Measurements from ENCODE around the gene DENND1A. TPM values are rescaled to one million over a fixed set of nuclear protein-coding genes. Genes with fewer than 3 reads are reported as not detected.

DENND1A gene
- total RNA-seq, 1 donor from 2014 or later: 37.3 TPM

GRCh38 chr9:123607479-123607878, 322.4 kb downstream of the DENND1A start:
- H3K27ac ChIP-seq: no peak overlapping the region
- DNase-seq (ENCODE audit: low spot score in 2 of 2): no peak
- peaks cover 0 to 3% of the 10 kb centered on the region in 2 donors for H3K36me3 ChIP-seq
- intact Hi-C loops (cut with DNase I): no loop called here
- H3K4me1 ChIP-seq: no peaks in the 10 kb centered on the region
- no peaks in the 10 kb centered on the region for H3K9me3 ChIP-seq
- no peak overlapping the region for H3K4me3 ChIP-seq
- TF ChIP-seq CTCF (IDR thresholded peaks at IDR 0.05): no peak
- no peaks in the 10 kb centered on the region for H3K27me3 ChIP-seq

- intact Hi-C loops (cut with DNase I): no loop called here
- Histone ChIP-seq H3K4me1 (no peaks in the 10 kb centered on the region), H3K9me3 (no peaks in the 10 kb centered on the region), H3K4me3 (no peak overlapping the region), H3K27ac (no peak overlapping the region), H3K27me3 (no peaks in the 10 kb centered on the region), H3K36me3 (peaks cover 0 to 3% of the 10 kb centered on the region in 2 donors)
- DNase-seq (ENCODE audit: low spot score in 2 of 2): no peak
- no peak for TF ChIP-seq CTCF (IDR thresholded peaks at IDR 0.05)
Observed at GRCh38 chr9:123606141-123606540, 323.8 kb downstream of the DENND1A start.

- Histone ChIP-seq H3K27ac (no peak overlapping the region), H3K27me3 (no peaks in the 10 kb centered on the region), H3K4me1 (no peaks in the 10 kb centered on the region), H3K9me3 (no peaks in the 10 kb centered on the region), H3K4me3 (no peak overlapping the region), H3K36me3 (peaks cover 0 to 3% of the 10 kb centered on the region in 2 donors)
- no peak for TF ChIP-seq CTCF (IDR thresholded peaks at IDR 0.05)
- no peak for DNase-seq (ENCODE audit: low spot score in 2 of 2)
- intact Hi-C loops (cut with DNase I): no loop called here
Observed at GRCh38 chr9:123605286-123605685, 324.6 kb downstream of the DENND1A start.

- H3K9me3 ChIP-seq: no peaks in the 10 kb centered on the region
- no peak for DNase-seq (ENCODE audit: low spot score in 2 of 2)
- no peak for TF ChIP-seq CTCF (IDR thresholded peaks at IDR 0.05)
- H3K27me3 ChIP-seq: no peaks in the 10 kb centered on the region
- H3K4me1 ChIP-seq: no peaks in the 10 kb centered on the region
- peaks cover 0 to 3% of the 10 kb centered on the region in 2 donors for H3K36me3 ChIP-seq
- no peak overlapping the region for H3K4me3 ChIP-seq
- intact Hi-C loops (cut with DNase I): no loop called here
- H3K27ac ChIP-seq: no peak overlapping the region
Observed at GRCh38 chr9:123604861-123605260, 325.1 kb downstream of the DENND1A start.

GRCh38 chr9:123601828-123602227, 328.1 kb downstream of the DENND1A start:
- H3K27me3 ChIP-seq: no peaks in the 10 kb centered on the region
- no peaks in the 10 kb centered on the region for H3K9me3 ChIP-seq

More at GRCh38 chr9:123601828-123602227, 328.1 kb downstream of the DENND1A start:
- Histone ChIP-seq H3K4me3 (no peak overlapping the region), H3K4me1 (no peaks in the 10 kb centered on the region), H3K36me3 (no peaks in the 10 kb centered on the region), H3K27ac (no peak overlapping the region)
- no peak for DNase-seq (ENCODE audit: low spot score in 2 of 2)
- no peak for TF ChIP-seq CTCF (IDR thresholded peaks at IDR 0.05)
- intact Hi-C loops (cut with DNase I): no loop called here

Data from ascending aorta (tissue), 2 donors.